Testis (tissue), 2 donors: Measurements from ENCODE around the gene TMEM106C.

Experiments
- POLR2A ChIP-seq: fragments of 450-650 bp; IDR thresholded peaks from one replicate; pipeline ENCODE4 v1.6.1; 2017; ENCODE audit warnings: antibody characterized with exemption, mild to moderate bottlenecking, moderate library complexity
- TF ChIP-seq, protein P1 (sequence below), 3 experiments: fragments of 450-650 bp in 2 of 3; fragments of 200-600 bp in 1 of 3; sonication (generic) in 1 of 3; IDR thresholded peaks; one replicate each; pipeline ENCODE4 v1.5.1; 2016 to 2019; ENCODE audit warnings: antibody characterized with exemption in 3 of 3, mild to moderate bottlenecking in 2 of 3, moderate library complexity in 1 of 3

- TF ChIP-seq, protein P1, sequence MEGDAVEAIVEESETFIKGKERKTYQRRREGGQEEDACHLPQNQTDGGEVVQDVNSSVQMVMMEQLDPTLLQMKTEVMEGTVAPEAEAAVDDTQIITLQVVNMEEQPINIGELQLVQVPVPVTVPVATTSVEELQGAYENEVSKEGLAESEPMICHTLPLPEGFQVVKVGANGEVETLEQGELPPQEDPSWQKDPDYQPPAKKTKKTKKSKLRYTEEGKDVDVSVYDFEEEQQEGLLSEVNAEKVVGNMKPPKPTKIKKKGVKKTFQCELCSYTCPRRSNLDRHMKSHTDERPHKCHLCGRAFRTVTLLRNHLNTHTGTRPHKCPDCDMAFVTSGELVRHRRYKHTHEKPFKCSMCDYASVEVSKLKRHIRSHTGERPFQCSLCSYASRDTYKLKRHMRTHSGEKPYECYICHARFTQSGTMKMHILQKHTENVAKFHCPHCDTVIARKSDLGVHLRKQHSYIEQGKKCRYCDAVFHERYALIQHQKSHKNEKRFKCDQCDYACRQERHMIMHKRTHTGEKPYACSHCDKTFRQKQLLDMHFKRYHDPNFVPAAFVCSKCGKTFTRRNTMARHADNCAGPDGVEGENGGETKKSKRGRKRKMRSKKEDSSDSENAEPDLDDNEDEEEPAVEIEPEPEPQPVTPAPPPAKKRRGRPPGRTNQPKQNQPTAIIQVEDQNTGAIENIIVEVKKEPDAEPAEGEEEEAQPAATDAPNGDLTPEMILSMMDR (IDR thresholded peaks at IDR 0.05), result no peak
- TF ChIP-seq POLR2A, result no peak
Measured at GRCh38 chr12:48017921-48018617, 54.7 kb downstream of the TMEM106C start.
